ENCODE results near the gene ITPR3. TPM values are rescaled to one million over a fixed set of nuclear protein-coding genes. Genes with fewer than 3 reads are reported as not detected.

The ITPR3 gene
- total RNA-seq, 4 donors from 2014 or later = 76.8 to 101 (median 93.9) TPM

GRCh38 chr6:33607784-33608161, 13.3 kb upstream of the ITPR3 start:
- H3K27ac ChIP-seq = peak overlapping the region; percentile 50 to 94 (median 80)
- TF ChIP-seq POLR2A (IDR thresholded peaks at IDR 0.05) = no peak
- peak; percentile 20 to 34 (median 29) for TF ChIP-seq CTCF (IDR thresholded peaks at IDR 0.05)
- TF ChIP-seq EP300 (IDR thresholded peaks at IDR 0.05) = peak in 1 of 2 donors; percentile 20
- no peaks in the 10 kb centered on the region for H3K36me3 ChIP-seq
- peaks cover 0 to 63% (median 51%) of the 10 kb centered on the region in 4 donors for H3K4me1 ChIP-seq
- H3K4me3 ChIP-seq = no peak overlapping the region
- H3K27me3 ChIP-seq = no peaks in the 10 kb centered on the region
- WGBS, 2 donors = 37 to 43% methylated on average over 5 of the region's 5 CpGs
- DNase-seq (ENCODE audit: low spot score in 2 of 2) = no peak
- peaks cover 0 to 14% (median 0%) of the 10 kb centered on the region in 4 donors for H3K9me3 ChIP-seq

GRCh38 chr6:33609019-33609418, 12.1 kb upstream of the ITPR3 start:
- Histone ChIP-seq H3K9me3 (peaks cover 0 to 14% (median 0%) of the 10 kb centered on the region in 4 donors), H3K36me3 (no peaks in the 10 kb centered on the region), H3K27me3 (no peaks in the 10 kb centered on the region), H3K4me3 (no peak overlapping the region), H3K4me1 (peaks cover 0 to 76% (median 58%) of the 10 kb centered on the region in 4 donors), H3K27ac (peak overlapping the region in 3 of 4 donors; percentile 75 to 94 (median 86))
- no peak for DNase-seq (ENCODE audit: low spot score in 2 of 2)
- no peak for TF ChIP-seq POLR2A (IDR thresholded peaks at IDR 0.05)
- no peak for TF ChIP-seq CTCF (IDR thresholded peaks at IDR 0.05)
- TF ChIP-seq EP300 (IDR thresholded peaks at IDR 0.05) = no peak
- 41 to 45% methylated on average over 3 of the region's 3 CpGs for WGBS, 2 donors

GRCh38 chr6:33609528-33609927, 11.6 kb upstream of the ITPR3 start:
- DNase-seq (ENCODE audit: low spot score in 2 of 2) = no peak
- Histone ChIP-seq H3K27ac (peak overlapping the region; percentile 11 to 94 (median 80)), H3K4me3 (no peak overlapping the region), H3K36me3 (no peaks in the 10 kb centered on the region), H3K27me3 (no peaks in the 10 kb centered on the region), H3K9me3 (peaks cover 0 to 11% (median 0%) of the 10 kb centered on the region in 4 donors), H3K4me1 (peaks cover 0 to 81% (median 63%) of the 10 kb centered on the region in 4 donors)
- 11 to 21% methylated on average over 6 of the region's 6 CpGs for WGBS, 2 donors
- no peak for TF ChIP-seq POLR2A (IDR thresholded peaks at IDR 0.05)
- no peak for TF ChIP-seq EP300 (IDR thresholded peaks at IDR 0.05)
- no peak for TF ChIP-seq CTCF (IDR thresholded peaks at IDR 0.05)

GRCh38 chr6:33610067-33610466, 11.1 kb upstream of the ITPR3 start:
- DNase-seq (ENCODE audit: low spot score in 2 of 2) = no peak
- no peak for TF ChIP-seq EP300 (IDR thresholded peaks at IDR 0.05)
- TF ChIP-seq CTCF (IDR thresholded peaks at IDR 0.05) = no peak
- no peak for TF ChIP-seq POLR2A (IDR thresholded peaks at IDR 0.05)
- Histone ChIP-seq H3K27me3 (no peaks in the 10 kb centered on the region), H3K9me3 (peaks cover 0 to 5% (median 0%) of the 10 kb centered on the region in 4 donors), H3K4me3 (no peak overlapping the region), H3K36me3 (no peaks in the 10 kb centered on the region), H3K4me1 (peaks cover 0 to 86% (median 67%) of the 10 kb centered on the region in 4 donors), H3K27ac (peak overlapping the region; percentile 11 to 94 (median 80))
- 29 to 42% methylated on average over 4 of the region's 4 CpGs for WGBS, 2 donors

GRCh38 chr6:33610779-33611732, 10.1 kb upstream of the ITPR3 start:
- H3K27me3 ChIP-seq = no peaks in the 10 kb centered on the region
- peak overlapping the region; percentile 65 to 94 (median 80) for H3K27ac ChIP-seq
- peak in 1 of 2 donors; percentile 56 for DNase-seq (ENCODE audit: low spot score in 2 of 2)
- TF ChIP-seq CTCF (IDR thresholded peaks at IDR 0.05) = no peak
- TF ChIP-seq EP300 (IDR thresholded peaks at IDR 0.05) = peak in 1 of 2 donors; percentile 86
- H3K4me1 ChIP-seq = peaks cover 0 to 88% (median 67%) of the 10 kb centered on the region in 4 donors
- WGBS, 2 donors = 41 to 48% methylated on average over 15 to 21 of the region's 22 CpGs
- no peaks in the 10 kb centered on the region for H3K36me3 ChIP-seq
- H3K9me3 ChIP-seq = peaks cover 0 to 5% (median 0%) of the 10 kb centered on the region in 4 donors
- no peak overlapping the region for H3K4me3 ChIP-seq
